H1 (cell line): ENCODE results near the gene PAAF1. TPM values are rescaled to one million over a fixed set of nuclear protein-coding genes. Genes with fewer than 3 reads are reported as not detected.

Source experiments
- CTCF ChIA-PET: fragments of 300-600 bp; sonication (Branson Sonifier 250); formaldehyde crosslinking; loops from one replicate; lab custom pipeline; 2021; ENCODE audit not compliant: partially characterized antibody; lab: Charles Lee
- POLR2A ChIA-PET: fragments of 300-600 bp; sonication (Branson Sonifier 250); formaldehyde crosslinking; loops from one replicate; lab custom pipeline; 2021; ENCODE audit warnings: inconsistent platforms; ENCODE audit not compliant: partially characterized antibody; lab: Charles Lee
- DNase-seq, 2 experiments: peaks; one replicate each; pipeline versions ENCODE4 v3.0.0 to v3.0.0-alpha.2; 2010 to 2022; ENCODE audit warnings: low spot score in 2 of 2, low read depth in 1 of 2, mixed read lengths in 1 of 2
- FAIRE-seq: peaks from 2 replicates; lab custom pipeline; 2011; peaks lifted over from hg19 to GRCh38; lab: Jason Lieb, UNC
- H2AFZ ChIP-seq: 2 replicates; pipeline ENCODE4 v1.8.1; 2012; ENCODE audit warnings: low read length, inconsistent platforms
- H2AK5ac ChIP-seq: 2 replicates; pipeline ENCODE4 v1.6.1; 2013; ENCODE audit warnings: low read depth, low read length
- H2BK120ac ChIP-seq: replicated peaks from 2 replicates; pipeline ENCODE3; 2013; ENCODE audit warnings: low read depth, low read length, inconsistent platforms
- H2BK12ac ChIP-seq: 2 replicates; pipeline ENCODE4 v1.6.1; 2013; ENCODE audit warnings: low read depth, low read length
- H2BK15ac ChIP-seq: 2 replicates; pipeline ENCODE4 v1.6.1; 2013; ENCODE audit warnings: low read length
- H2BK20ac ChIP-seq: 2 replicates; pipeline ENCODE4 v1.6.1; 2013; ENCODE audit warnings: low read length
- H2BK5ac ChIP-seq: 2 replicates; pipeline ENCODE4 v1.6.1; 2013; ENCODE audit warnings: low read depth, low read length
- H3K14ac ChIP-seq: 2 replicates; pipeline ENCODE4 v1.6.1; 2013; ENCODE audit warnings: inconsistent platforms; ENCODE audit not compliant: insufficient read length
- H3K18ac ChIP-seq: 2 replicates; pipeline ENCODE4 v1.6.1; 2013; ENCODE audit warnings: low read length; ENCODE audit errors: extremely low read depth
- H3K23ac ChIP-seq: 2 replicates; pipeline ENCODE4 v1.6.1; 2013; ENCODE audit warnings: inconsistent platforms; ENCODE audit not compliant: insufficient read length
- H3K23me2 ChIP-seq: 2 replicates; pipeline ENCODE4 v1.6.1; 2013; ENCODE audit warnings: low read depth, low read length
- H3K27ac ChIP-seq: 2 replicates; pipeline ENCODE4 v1.6.1; 2011; ENCODE audit warnings: low read depth, low read length, inconsistent platforms
- H3K27me3 ChIP-seq, 4 experiments: replicated peaks in 1 of 4; 1 replicate in 1 of 4; 2 replicates in 3 of 4; pipeline versions ENCODE4 v1.6.1 to v1.8.1; 2011 to 2013; ENCODE audit warnings: low read length in 3 of 4, mild to moderate bottlenecking in 3 of 4, inconsistent platforms in 2 of 4, mixed read lengths in 2 of 4, moderate library complexity in 1 of 4; ENCODE audit not compliant: control insufficient read depth in 3 of 4, insufficient read depth in 3 of 4; ENCODE audit errors: extremely low read depth in 1 of 4
- H3K36me3 ChIP-seq, 4 experiments: 2 replicates each; pipeline versions ENCODE4 v1.6.1 to v1.8.1; 2011 to 2013; ENCODE audit warnings: mild to moderate bottlenecking in 4 of 4, low read length in 3 of 4, moderate library complexity in 2 of 4, control low read depth in 1 of 4, inconsistent platforms in 1 of 4; ENCODE audit not compliant: insufficient read depth in 4 of 4, control insufficient read depth in 2 of 4
- H3K4ac ChIP-seq: replicated peaks from 2 replicates; pipeline ENCODE3; 2013; ENCODE audit warnings: low read length, low read depth, mixed read lengths, inconsistent platforms; ENCODE audit not compliant: insufficient read length
- H3K4me1 ChIP-seq, 4 experiments: replicated peaks in 1 of 4; 1 replicate in 1 of 4; 2 replicates in 3 of 4; pipeline versions ENCODE4 v1.6.1 to v1.8.1; 2011 to 2013; ENCODE audit warnings: low read length in 3 of 4, inconsistent platforms in 2 of 4, mixed read lengths in 1 of 4; ENCODE audit not compliant: insufficient read depth in 4 of 4, control insufficient read depth in 3 of 4
- H3K4me2 ChIP-seq, 2 experiments: 2 replicates each; pipeline versions ENCODE4 v1.6.1 to v1.8.1; 2011 to 2013; ENCODE audit warnings: low read depth in 2 of 2, low read length in 2 of 2, control low read depth in 1 of 2, inconsistent platforms in 1 of 2, mild to moderate bottlenecking in 1 of 2; ENCODE audit not compliant: insufficient read depth in 1 of 2
- H3K4me3 ChIP-seq, 4 experiments: fragments of 200-600, 300-600 bp in 1 of 4; sonication (generic), shearing (Covaris generic), sonication (Bioruptor Twin) in 1 of 4; 2 replicates each; pipeline versions ENCODE4 v1.5.1 to v1.8.1; 2011 to 2016; ENCODE audit warnings: low read length in 4 of 4, low read depth in 3 of 4, control low read depth in 2 of 4, inconsistent platforms in 2 of 4, mild to moderate bottlenecking in 2 of 4, mixed read lengths in 1 of 4, moderate library complexity in 1 of 4; ENCODE audit not compliant: insufficient read depth in 2 of 4; ENCODE audit errors: extremely low read depth in 1 of 4
- H3K56ac ChIP-seq: replicated peaks from 2 replicates; pipeline ENCODE3; 2013; ENCODE audit warnings: low read depth, mild to moderate bottlenecking, mixed read lengths, low read length, inconsistent platforms; ENCODE audit not compliant: insufficient read length
- H3K79me1 ChIP-seq: 2 replicates; pipeline ENCODE4 v1.6.1; 2013; ENCODE audit warnings: low read depth, low read length, control low read depth
- H3K79me2 ChIP-seq, 2 experiments: 2 replicates each; pipeline versions ENCODE4 v1.6.1 to v1.8.1; 2012 to 2013; ENCODE audit warnings: low read length in 2 of 2, mild to moderate bottlenecking in 2 of 2, inconsistent platforms in 1 of 2; ENCODE audit not compliant: insufficient read depth in 2 of 2, control insufficient read depth in 1 of 2
- H3K9ac ChIP-seq, 4 experiments: replicated peaks in 1 of 4; 1 replicate in 1 of 4; 2 replicates in 3 of 4; pipeline versions ENCODE4 v1.6.1 to v1.8.1; 2011 to 2013; ENCODE audit warnings: low read depth in 3 of 4, low read length in 3 of 4, control low read depth in 2 of 4, mild to moderate bottlenecking in 2 of 4, moderate library complexity in 2 of 4, inconsistent platforms in 1 of 4; ENCODE audit errors: extremely low read depth in 1 of 4
- H3K9me3 ChIP-seq, 2 experiments: 2 replicates each; pipeline versions ENCODE4 v1.6.1 to v1.8.1; 2012 to 2013; ENCODE audit warnings: mild to moderate bottlenecking in 2 of 2, moderate library complexity in 2 of 2, control low read depth in 1 of 2, inconsistent platforms in 1 of 2, low read depth in 1 of 2, low read length in 1 of 2, mixed read lengths in 1 of 2; ENCODE audit not compliant: insufficient read depth in 2 of 2
- H4K20me1 ChIP-seq, 2 experiments: replicated peaks in 1 of 2; 2 replicates each; pipeline versions ENCODE3 to v1.8.1; 2011 to 2013; ENCODE audit warnings: inconsistent platforms in 2 of 2, low read length in 2 of 2, mild to moderate bottlenecking in 1 of 2; ENCODE audit not compliant: insufficient read depth in 2 of 2, control insufficient read depth in 1 of 2
- H4K5ac ChIP-seq: 2 replicates; pipeline ENCODE4 v1.6.1; 2013; ENCODE audit warnings: low read length, low read depth, mixed read lengths, inconsistent platforms; ENCODE audit not compliant: insufficient read length
- H4K8ac ChIP-seq: 2 replicates; pipeline ENCODE4 v1.8.0; 2013; ENCODE audit warnings: mild to moderate bottlenecking, moderate library complexity, low read length, inconsistent platforms; ENCODE audit not compliant: insufficient read depth; ENCODE audit errors: extremely low read depth
- H4K91ac ChIP-seq: replicated peaks from 2 replicates; pipeline ENCODE3; 2013; ENCODE audit warnings: low read length, mixed read lengths, inconsistent platforms; ENCODE audit not compliant: insufficient read length
- CBX8 ChIP-seq: fragments of 300-800, 300-1000 bp; sonication (generic); IDR thresholded peaks from 2 replicates; pipeline ENCODE4 v1.7.1; 2016; ENCODE audit warnings: low read depth, low read length, borderline replicate concordance
- EP300 ChIP-seq, 2 experiments: IDR thresholded peaks; 1 replicate in 1 of 2; 2 replicates in 1 of 2; pipeline ENCODE4 v1.6.1; 2011 to 2012; ENCODE audit warnings: low read depth in 2 of 2, low read length in 2 of 2, mild to moderate bottlenecking in 2 of 2, borderline replicate concordance in 1 of 2, inconsistent platforms in 1 of 2, moderate library complexity in 1 of 2
- JUND ChIP-seq: IDR thresholded peaks from 2 replicates; pipeline ENCODE4 v1.6.1; 2011; ENCODE audit warnings: mild to moderate bottlenecking, improper control_type of control experiment, low read length
- POU5F1 ChIP-seq: IDR thresholded peaks from 2 replicates; pipeline ENCODE4 v1.6.1; 2011; ENCODE audit warnings: low read depth, mild to moderate bottlenecking, low read length, moderate library complexity
- RFX5 ChIP-seq: IDR thresholded peaks from 2 replicates; pipeline ENCODE4 v1.6.1; 2011; ENCODE audit warnings: low read depth, low read length, improper control_type of control experiment, borderline replicate concordance
- SIN3A ChIP-seq, 2 experiments: IDR thresholded peaks in 1 of 2; conservative IDR thresholded peaks in 1 of 2; 2 replicates each; pipeline ENCODE4 v1.6.1; 2011 to 2012; ENCODE audit warnings: low read length in 2 of 2, improper control_type of control experiment in 1 of 2, low read depth in 1 of 2, mild to moderate bottlenecking in 1 of 2
- SIRT6 ChIP-seq: IDR thresholded peaks from one replicate; pipeline ENCODE4 v1.7.1; 2012; ENCODE audit warnings: low read length, inconsistent platforms
- WGBS, 2 experiments: shearing (Covaris generic) in 1 of 2; methylation state at CpG; one replicate each; pipeline versions ENCODE4 v1.1.6 to v1.1.7; 2013 to 2015; ENCODE audit warnings: low lambda C conversion rate in 2 of 2, mixed read lengths in 2 of 2, inconsistent platforms in 1 of 2, low coverage in 1 of 2, missing lambda C conversion rate in 1 of 2; ENCODE audit not compliant: insufficient replicate concordance in 2 of 2, insufficient coverage in 1 of 2, insufficient read length in 1 of 2; ENCODE audit errors: extremely low coverage in 1 of 2, missing lambda C conversion rate in 1 of 2; 5-methylcytosine and 5-hydroxymethylcytosine counted together
- polyA plus RNA-seq, 7 experiments: library from polyadenylated mRNA; depleted of rRNA in 3 of 7; stranded (reverse) in 5 of 7; unstranded in 2 of 7; fragments of >200 nt in 5 of 7; fragments of 200-250 nt in 2 of 7; gene quantifications; 1 replicate in 5 of 7; 2 replicates in 1 of 7; 4 replicates in 1 of 7; pipeline versions ENCODE4 v1.2.1 to v1.2.3, GENCODE V29; 2011 to 2013; ENCODE audit warnings: missing spikeins in 2 of 7, mixed read lengths in 2 of 7
- total RNA-seq: library from RNA; stranded (reverse); fragmentation: NEBNext Ultra II Directional; extraction: Animal tissue kit (Norgen Biotek cat#: 25700); gene quantifications from 2 replicates; pipeline ENCODE4 v1.2.1, GENCODE V29; 2021

The PAAF1 gene
- total and polyA plus RNA-seq, 2 of the 8 experiments (the other 6 are each of a cell fraction or from before 2014, with no cell fraction given), result 24.4 to 28.8 TPM

DNA sequence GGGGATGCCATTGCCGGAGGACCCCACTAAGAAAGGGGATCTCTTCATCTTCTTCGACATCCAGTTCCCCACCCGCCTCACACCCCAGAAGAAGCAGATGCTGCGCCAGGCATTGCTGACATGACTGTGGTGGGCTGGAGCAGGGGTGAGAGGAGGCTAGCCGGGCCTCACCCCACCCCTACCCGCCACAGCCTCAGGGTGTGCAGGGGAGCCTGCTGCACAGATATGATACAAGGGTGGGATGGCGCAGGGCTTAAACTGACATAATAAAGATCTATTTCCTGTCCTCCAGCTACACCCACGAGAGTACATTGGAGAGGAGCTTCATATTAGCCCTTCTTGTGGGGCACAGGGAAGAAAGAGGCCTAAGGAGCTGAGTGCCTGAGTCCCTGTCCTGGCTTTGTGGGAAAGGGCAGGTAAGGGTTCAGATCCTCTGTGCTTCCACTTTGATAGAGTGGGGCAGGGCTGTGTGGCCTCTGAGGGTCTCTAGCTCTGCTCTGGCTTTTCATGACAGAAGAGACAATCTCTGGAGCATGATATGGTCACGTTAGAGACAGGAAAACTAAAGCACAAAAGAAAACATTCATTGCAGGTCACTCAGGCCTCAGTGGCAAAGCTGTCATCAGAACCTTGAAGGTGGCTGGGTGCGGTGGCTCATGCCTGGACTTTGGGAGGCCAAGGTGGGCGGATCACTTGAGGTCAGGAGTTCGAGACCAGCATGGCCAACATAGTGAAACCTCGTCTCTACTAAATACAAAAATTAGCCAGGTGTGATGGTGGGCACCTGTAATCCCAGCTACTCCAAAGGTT, 93.4 kb downstream of the PAAF1 start:
- no peak overlapping the region for H3K4ac ChIP-seq
- H3K79me2 ChIP-seq, result no peaks in the 10 kb centered on the region
- TF ChIP-seq POU5F1 (no peak), SIRT6 (no peak), EP300 (IDR thresholded peaks at IDR 0.05; ENCODE audit: borderline replicate concordance in 1 of 2, low read depth in 2 of 2, low read length in 2 of 2) (no peak), SIN3A (conservative IDR thresholded peaks at IDR 0.05 in 1 of 2, IDR thresholded peaks at IDR 0.05 in 1 of 2; ENCODE audit: low read depth in 1 of 2, low read length in 2 of 2) (no peak), CBX8 (no peak), RFX5 (no peak), JUND (no peak)
- ChIA-PET CTCF (interaction anchor here (1.0 to 1.1 kb wide), 2 partner anchors 10 to 351 kb away, joined by 3 read pairs; no protein-coding TSS in a partner anchor), POLR2A (interaction anchor here (0.9 to 8.8 kb wide), 7 partner anchors 9 to 282 kb away, joined by 3 to 94 read pairs (median 4); partner anchors contain the start of gene UCP2)
- H4K20me1 ChIP-seq, result peaks cover 0 to 3% of the 10 kb centered on the region in 2 experiments
- no peak overlapping the region for H3K27ac ChIP-seq
- no peak overlapping the region for H3K4me3 ChIP-seq
- no peak overlapping the region for H3K9ac ChIP-seq
- no peak overlapping the region for H4K8ac ChIP-seq
- H2BK5ac ChIP-seq, result no peak overlapping the region
- H3K79me1 ChIP-seq, result no peaks in the 10 kb centered on the region
- 88% methylated on average over 12 of the region's 13 CpGs; no CpG with 5 or more reads in 1 of the 2 experiments for WGBS, 2 experiments
- no peak overlapping the region for H4K91ac ChIP-seq
- no peaks in the 10 kb centered on the region for H3K9me3 ChIP-seq
- no peak overlapping the region for H2AK5ac ChIP-seq
- H4K5ac ChIP-seq, result no peak overlapping the region
- peaks cover under 1 to 11% (median 3%) of the 10 kb centered on the region in 4 experiments; a peak in 6 of 8 replicates for H3K36me3 ChIP-seq
- H2BK12ac ChIP-seq, result no peak overlapping the region
- H2BK15ac ChIP-seq, result no peak overlapping the region
- no peak overlapping the region for H2BK120ac ChIP-seq
- FAIRE-seq, result no peak
- no peak for DNase-seq
- H3K56ac ChIP-seq, result no peak overlapping the region
- no peak overlapping the region for H2BK20ac ChIP-seq
- H3K23me2 ChIP-seq, result no peaks in the 10 kb centered on the region
- H2AFZ ChIP-seq, result no peak overlapping the region
- no peak overlapping the region for H3K14ac ChIP-seq
- no peaks in the 10 kb centered on the region for H3K27me3 ChIP-seq
- no peak overlapping the region for H3K18ac ChIP-seq
- H3K4me2 ChIP-seq, result no peak overlapping the region
- H3K23ac ChIP-seq, result no peak overlapping the region
- H3K4me1 ChIP-seq, result no peaks in the 10 kb centered on the region
